Embryonic facial prominence (tissue), 1 donor: Measurements from ENCODE around the gene MAVS.
"Not testable (repeated sequence)": the region's sequence is repeated elsewhere in the genome, so short reads cannot be mapped to it uniquely, and the experiment has no call there.

Experiments
- DNase-seq: peaks from one replicate; pipeline ENCODE4 v3.0.0-alpha.2; 2016; ENCODE audit errors: extremely low spot score

MAVS gene

DNA sequence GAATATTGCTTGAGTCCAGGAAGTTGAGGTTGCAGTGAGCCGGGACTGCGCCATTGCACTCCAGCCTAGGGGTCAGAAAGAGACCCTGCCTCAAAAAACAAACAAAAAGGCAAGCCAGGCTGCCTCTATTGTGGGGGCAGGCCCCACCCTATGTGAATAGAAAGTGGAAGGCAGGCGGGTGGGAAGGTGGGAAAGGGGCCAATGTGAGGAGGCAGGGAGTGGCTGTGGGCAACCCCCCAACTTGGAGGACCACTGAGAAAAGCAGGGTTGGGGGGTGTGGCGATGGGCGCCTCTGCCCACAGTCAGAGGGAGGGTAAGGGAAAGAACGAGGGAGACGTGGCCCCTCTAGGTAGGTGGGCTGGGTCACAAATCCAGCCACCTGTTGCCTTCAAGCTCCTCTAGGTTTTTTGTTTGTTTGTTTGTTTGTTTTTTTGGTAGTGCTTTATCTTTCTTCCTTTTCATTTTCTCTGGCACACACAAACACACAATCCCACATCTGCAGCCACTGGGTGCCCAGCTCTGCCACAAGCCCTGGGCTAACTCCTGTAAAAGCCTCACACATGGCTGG, 31.6 kb upstream of the MAVS start:
- no peak for DNase-seq

DNA sequence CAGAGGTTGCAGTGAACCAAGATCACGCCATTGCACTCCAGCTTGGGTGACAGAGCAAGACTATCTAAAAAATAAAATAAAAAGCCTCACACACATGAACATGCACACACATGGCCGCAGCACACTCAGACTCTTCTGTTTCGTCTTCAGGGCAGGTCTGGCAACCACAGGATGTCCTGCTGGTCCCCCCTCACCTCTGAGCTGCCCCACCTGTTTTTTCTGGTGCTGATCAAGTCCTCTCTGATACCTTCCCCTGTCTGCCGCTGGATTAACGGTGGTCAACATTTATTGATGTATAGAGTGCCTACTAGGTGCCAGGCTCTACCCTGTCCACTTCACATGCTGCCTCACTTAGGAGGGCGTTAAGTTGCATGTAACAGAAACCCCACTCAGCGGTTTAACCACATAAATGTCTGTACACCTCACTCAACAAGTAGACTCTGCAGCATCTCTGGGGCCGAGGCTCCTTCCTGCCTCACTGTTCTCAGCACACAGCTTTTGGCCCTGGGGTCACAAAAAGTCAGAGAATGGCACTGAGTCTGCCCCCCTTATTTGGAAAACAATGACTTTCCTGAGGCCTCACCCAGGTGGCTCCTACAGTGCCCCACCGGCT, 30.8 kb upstream of the MAVS start:
- DNase-seq = no peak

DNA sequence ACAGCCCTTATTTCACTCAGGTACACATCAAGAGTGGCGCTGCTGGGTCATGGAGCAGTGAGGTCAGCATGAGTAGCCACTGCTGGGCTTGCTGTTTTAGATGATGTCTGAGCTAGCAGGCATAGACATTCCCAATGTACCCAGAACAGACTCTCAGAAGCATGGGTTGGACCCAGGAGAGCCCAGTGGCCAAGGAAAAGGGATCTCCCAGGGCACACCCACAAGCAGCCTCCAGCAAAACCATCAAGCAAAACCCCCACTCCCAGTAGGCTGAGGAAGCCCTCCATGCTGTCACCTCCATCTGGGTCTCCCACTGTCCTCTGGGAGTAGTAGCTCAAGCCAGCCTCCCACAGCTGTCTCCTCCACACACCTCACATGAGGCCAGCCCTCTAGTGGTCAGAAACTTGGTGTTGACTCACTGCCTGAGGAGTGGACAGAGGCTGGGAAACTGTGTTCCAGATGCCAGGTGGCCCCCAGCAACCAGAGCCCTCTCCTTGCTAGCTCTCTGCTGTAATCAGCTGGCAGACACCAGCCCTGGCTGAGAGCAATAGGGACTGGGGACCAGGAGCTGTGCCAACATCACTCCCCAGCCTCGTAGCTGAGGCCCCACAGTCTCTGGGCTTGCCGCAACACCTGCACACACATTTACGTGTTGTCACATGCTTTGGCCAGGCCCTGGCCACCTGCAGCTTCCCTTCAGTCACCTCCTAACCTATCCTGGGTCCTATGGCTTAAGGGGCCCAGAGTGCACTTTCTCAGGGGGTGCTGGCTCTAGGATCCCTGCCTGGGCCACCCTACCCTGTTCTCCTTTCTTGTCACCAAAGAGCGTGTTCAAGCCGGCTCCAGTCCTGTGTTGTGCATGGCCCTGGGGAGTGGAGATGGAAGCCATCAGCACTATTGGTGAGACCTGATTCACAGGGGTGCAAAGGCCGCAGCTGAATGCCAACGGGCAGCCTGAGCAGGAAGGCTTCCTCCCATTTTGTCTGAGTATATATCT, 28.2 kb upstream of the MAVS start:
- DNase-seq = no peak

- no peak for DNase-seq
Observed at GRCh38 chr20:3819411-3820047, 27.1 kb upstream of the MAVS start.

DNA sequence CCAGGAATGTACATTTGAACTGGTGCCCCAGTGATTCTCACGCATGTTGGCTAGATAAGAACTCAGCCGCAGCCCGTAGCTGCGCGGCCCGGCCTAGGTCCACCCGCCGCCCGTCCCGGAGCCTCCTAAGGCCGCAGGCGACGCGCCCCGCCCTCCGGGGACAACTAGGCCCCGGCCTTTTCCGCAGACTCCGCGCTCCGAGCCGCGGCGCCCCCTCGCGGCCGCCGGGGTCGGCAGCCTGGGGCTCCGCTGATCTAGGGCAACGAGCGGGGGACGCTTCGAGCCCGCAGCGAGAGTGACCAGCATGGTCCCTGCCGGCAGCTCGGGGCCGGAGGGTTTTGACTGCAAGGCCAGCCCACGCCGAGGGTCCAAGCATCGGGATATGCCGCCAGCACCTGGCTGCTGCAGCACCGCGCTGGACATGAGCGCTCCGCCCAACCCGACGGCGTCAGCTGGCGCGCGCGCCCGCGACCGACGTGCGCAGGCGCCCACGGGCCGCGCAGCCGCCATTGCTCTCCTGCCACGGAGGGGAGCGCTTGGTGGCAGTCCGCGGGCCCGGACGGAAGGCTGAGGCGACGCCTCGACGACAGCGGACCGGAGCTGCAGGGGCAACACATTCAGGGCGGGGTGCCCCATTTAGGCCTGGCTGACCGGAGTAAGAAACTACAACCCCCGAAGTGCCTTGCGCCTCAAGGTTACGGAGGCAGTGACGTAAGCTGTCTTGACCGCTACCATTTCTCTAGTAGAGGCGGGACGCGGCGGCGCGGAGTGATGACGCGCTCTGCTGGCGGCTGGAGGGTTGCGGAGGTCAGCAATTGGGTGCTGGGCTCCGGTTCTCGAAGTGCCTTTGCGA, 26.4 kb upstream of the MAVS start, which contains the start of gene AP5S1:
Gene AP5S1, plus strand, starts transcription at position 500 of the 853 bp plus-strand sequence. CDS start 1,571 bp downstream, outside the sequence.
- peak; percentile 89 for DNase-seq

DNA sequence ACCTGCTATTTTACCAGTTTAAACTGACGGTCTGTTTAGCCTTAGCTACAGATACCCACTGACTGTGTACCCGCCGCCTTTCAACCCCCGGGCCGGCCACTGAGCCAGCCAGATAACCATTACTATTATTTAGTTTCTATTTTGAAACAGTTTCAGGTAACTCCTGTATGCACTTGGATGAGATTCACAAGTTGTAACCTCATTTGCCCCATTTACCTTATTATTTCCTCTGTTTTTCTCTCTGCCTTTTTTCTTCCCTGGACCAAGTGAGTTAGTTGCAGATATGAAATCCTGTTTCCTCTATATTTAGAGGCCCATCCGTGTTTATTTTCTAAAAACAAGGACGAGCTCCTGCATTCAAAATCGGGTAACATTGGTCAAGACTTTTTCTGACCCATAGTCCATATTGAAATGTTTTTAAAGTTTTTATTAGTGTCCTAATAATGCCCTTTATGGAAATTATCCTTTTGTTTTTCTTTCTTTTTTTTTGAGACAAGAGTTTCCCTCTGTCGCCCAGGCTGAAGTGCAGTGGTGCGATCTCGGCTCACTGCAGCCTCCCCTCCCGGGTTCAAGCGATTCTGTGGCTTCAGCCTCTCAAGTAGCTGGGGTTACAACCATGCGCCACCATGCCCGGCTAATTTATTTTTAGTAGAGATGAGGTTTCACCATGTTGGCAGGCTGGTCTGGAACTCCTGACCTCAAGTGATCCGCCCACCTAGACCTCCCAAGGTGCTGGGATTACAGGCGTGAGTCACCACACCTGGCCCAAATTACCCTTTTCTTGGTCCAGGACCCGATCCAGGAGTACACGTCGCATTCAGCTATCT, 25.5 kb upstream of the MAVS start:
- DNase-seq = no peak

GRCh38 chr20:3821996-3822395, 24.6 kb upstream of the MAVS start:
- DNase-seq = no peak

DNA sequence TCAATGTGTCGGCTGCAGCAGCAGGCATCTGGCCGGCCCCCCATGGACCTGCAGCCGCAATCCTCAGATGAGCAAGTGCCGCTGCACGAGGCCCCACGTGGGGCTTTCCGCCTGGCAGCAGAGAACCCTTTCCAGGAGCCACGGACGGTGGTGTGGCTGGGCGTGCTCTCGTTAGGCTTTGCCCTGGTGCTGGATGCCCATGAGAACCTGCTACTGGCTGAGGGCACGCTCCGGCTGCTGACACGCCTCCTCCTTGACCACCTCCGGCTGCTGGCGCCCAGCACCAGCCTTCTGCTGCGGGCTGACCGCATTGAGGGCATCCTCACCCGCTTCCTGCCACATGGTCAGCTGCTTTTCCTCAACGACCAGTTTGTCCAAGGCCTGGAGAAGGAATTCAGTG, 22.8 kb upstream of the MAVS start:
- no peak for DNase-seq

DNA sequence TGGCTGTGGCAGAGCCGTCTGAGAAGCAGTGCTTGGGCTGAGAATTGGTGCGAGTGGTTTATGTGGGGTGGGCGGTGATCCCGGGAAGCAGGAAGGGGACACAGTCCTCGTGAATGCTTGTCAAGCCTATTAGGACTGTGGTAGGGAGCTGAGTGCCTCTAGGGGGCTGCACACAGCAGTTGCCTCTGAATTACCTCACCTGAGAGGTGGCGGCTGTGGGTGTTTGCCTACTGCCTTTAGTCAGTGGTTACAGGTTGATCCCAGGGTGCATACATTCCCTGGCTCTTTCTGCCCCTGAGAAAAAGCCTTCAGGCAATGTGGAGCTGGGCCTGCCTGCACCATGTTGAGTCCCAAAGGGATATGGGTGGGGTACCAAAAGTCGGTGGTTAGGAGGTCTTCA, 21.1 kb upstream of the MAVS start:
- no peak for DNase-seq

GRCh38 chr20:3826420-3826819, 20.2 kb upstream of the MAVS start:
- no peak for DNase-seq

- DNase-seq = no peak
Observed at GRCh38 chr20:3828798-3829197, 17.8 kb upstream of the MAVS start.

- not testable (repeated sequence) for DNase-seq
Observed at GRCh38 chr20:3829891-3830290, 16.7 kb upstream of the MAVS start.

GRCh38 chr20:3836132-3836531, 10.5 kb upstream of the MAVS start:
- DNase-seq = no peak

DNA sequence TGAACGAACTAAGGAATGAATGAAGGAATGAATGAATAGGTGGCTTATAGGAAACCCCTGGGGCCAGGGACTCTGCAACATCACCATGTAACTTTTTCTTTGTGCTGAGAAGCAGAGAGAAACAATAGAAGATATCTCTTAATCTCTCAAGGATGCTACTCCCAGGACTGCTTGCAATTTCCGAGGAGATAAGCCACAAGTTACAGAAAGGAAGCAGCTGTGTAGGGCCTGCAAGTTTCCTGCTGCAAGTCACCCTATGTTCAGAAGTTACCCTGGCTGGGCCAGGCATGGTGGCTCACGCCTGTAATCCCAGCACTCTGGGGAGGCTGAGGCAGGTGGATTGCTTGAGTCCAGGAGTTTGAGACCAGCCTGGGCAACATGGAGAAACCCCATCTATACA, 7.3 kb upstream of the MAVS start:
- no peak for DNase-seq

- not testable (repeated sequence) for DNase-seq
Observed at GRCh38 chr20:3840201-3840600, 6.4 kb upstream of the MAVS start.

DNA sequence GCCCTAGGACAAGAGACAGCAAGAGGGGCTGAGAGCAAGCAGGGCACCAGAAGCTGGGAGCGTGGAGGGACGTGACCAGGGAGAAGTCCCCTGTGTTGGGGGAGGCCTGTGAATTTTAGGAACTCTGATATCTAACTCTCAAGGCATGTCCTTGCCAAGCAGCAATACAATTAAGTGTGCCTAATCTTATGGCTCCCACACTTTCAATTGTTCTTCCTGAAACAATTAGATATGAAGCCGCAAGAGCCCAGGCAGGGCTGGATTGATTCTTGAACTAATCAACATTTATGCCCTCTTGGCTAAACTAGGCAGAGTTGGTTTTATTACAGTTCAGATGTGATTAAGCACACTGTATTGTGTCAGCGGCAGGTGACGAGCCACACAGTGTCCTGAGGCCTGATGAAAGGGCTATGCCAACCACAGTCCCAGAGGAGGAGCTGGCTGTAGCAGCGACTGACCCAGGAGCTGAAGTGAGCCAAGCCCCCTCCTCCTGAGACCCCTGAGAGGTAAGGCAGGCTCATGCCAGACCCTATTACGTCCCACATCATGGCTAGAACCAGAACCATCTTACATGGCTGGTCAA, 4.2 kb upstream of the MAVS start:
- no peak for DNase-seq

GRCh38 chr20:3843490-3843889, 3.1 kb upstream of the MAVS start:
- DNase-seq = no peak

GRCh38 chr20:3843990-3844619, 2.5 kb upstream of the MAVS start:
- not testable (repeated sequence) for DNase-seq

- DNase-seq = no peak
Observed at GRCh38 chr20:3846378-3846739, 275 bp upstream of the MAVS start.
